Measurements from ENCODE around the gene OBSL1.

DNA sequence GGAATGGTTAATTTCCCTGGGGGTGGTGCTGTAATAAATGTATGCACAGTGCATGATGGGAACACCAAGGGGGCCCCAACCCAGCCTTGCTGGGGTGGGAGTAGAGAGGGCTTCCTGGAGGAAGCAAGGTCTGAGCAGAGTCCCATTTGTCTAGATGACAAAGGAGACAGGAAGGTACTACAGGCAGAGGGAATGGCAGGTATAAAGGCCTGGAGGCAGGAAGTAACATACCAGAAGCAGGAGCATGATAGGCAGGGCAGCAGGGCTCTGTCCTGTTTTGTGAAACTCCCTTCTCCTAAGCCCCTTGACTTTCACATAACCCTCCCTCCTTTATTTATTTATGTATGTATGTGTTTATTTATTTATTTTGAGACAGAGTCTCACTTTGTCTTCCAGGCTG, 68.7 kb downstream of the OBSL1 start:
- TF ChIP-seq SP1 (IDR thresholded peaks at IDR 0.05; ENCODE audit: low read depth, low read length) = no peak
- TF ChIP-seq POLR2A (IDR thresholded peaks at IDR 0.05; ENCODE audit: low read depth, low read length) = no peak
- no peak for TF ChIP-seq SIN3A (IDR thresholded peaks at IDR 0.05; ENCODE audit: low read depth, low read length)
- no peak for TF ChIP-seq POLR2AphosphoS5 (IDR thresholded peaks at IDR 0.05; ENCODE audit: low read length)
- TF ChIP-seq, protein P1, sequence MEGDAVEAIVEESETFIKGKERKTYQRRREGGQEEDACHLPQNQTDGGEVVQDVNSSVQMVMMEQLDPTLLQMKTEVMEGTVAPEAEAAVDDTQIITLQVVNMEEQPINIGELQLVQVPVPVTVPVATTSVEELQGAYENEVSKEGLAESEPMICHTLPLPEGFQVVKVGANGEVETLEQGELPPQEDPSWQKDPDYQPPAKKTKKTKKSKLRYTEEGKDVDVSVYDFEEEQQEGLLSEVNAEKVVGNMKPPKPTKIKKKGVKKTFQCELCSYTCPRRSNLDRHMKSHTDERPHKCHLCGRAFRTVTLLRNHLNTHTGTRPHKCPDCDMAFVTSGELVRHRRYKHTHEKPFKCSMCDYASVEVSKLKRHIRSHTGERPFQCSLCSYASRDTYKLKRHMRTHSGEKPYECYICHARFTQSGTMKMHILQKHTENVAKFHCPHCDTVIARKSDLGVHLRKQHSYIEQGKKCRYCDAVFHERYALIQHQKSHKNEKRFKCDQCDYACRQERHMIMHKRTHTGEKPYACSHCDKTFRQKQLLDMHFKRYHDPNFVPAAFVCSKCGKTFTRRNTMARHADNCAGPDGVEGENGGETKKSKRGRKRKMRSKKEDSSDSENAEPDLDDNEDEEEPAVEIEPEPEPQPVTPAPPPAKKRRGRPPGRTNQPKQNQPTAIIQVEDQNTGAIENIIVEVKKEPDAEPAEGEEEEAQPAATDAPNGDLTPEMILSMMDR (IDR thresholded peaks at IDR 0.05 in 2 of 3, conservative IDR thresholded peaks at IDR 0.05 in 1 of 3; ENCODE audit: control insufficient read depth in 2 of 3, extremely low read depth in 1 of 3, insufficient read depth in 1 of 3, low read depth in 3 of 3, low read length in 3 of 3) = no peak
- TF ChIP-seq PKNOX1 (IDR thresholded peaks at IDR 0.05) = no peak
- TF ChIP-seq EZH2 (IDR thresholded peaks at IDR 0.05; ENCODE audit: borderline replicate concordance, control insufficient read depth, low read depth, low read length) = no peak
- TF ChIP-seq CBX3 (IDR thresholded peaks at IDR 0.05; ENCODE audit: borderline replicate concordance, low read depth) = no peak
- TF ChIP-seq, protein P2, sequence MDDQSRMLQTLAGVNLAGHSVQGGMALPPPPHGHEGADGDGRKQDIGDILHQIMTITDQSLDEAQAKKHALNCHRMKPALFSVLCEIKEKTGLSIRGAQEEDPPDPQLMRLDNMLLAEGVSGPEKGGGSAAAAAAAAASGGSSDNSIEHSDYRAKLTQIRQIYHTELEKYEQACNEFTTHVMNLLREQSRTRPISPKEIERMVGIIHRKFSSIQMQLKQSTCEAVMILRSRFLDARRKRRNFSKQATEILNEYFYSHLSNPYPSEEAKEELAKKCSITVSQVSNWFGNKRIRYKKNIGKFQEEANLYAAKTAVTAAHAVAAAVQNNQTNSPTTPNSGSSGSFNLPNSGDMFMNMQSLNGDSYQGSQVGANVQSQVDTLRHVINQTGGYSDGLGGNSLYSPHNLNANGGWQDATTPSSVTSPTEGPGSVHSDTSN (IDR thresholded peaks at IDR 0.05; ENCODE audit: insufficient replicate concordance, low read depth, low read length) = no peak
- no peak for TF ChIP-seq TCF7 (IDR thresholded peaks at IDR 0.05; ENCODE audit: borderline replicate concordance)
